ENCODE results near the gene RRP9.
"Not testable (repeated sequence)": the region's sequence is repeated elsewhere in the genome, so short reads cannot be mapped to it uniquely, and the experiment has no call there.

DNA sequence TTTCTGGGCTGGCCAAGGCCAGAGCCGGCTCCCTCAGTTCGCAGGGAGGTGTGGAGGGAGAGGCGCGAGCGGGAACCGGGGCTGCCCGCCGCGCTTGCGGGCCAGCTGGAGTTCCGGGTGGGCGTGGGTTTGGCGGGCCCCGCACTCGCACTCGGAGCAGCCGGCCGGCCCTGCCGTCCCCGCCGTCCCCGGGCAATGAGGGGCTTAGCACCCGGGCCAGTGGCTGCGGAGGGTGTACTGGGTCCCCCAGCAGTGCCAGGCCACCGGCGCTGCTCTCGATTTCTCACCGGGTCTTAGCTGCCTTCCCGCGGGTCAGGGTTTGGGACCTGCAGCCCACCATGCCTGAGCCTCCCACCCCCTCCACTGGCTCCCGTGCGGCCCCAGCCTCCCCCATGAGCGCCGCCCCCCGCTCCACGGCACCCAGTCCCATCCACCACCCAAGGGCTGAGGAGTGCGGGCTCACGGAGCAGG is 48.8 kb upstream of the RRP9 start:
- TF ChIP-seq, protein P1, sequence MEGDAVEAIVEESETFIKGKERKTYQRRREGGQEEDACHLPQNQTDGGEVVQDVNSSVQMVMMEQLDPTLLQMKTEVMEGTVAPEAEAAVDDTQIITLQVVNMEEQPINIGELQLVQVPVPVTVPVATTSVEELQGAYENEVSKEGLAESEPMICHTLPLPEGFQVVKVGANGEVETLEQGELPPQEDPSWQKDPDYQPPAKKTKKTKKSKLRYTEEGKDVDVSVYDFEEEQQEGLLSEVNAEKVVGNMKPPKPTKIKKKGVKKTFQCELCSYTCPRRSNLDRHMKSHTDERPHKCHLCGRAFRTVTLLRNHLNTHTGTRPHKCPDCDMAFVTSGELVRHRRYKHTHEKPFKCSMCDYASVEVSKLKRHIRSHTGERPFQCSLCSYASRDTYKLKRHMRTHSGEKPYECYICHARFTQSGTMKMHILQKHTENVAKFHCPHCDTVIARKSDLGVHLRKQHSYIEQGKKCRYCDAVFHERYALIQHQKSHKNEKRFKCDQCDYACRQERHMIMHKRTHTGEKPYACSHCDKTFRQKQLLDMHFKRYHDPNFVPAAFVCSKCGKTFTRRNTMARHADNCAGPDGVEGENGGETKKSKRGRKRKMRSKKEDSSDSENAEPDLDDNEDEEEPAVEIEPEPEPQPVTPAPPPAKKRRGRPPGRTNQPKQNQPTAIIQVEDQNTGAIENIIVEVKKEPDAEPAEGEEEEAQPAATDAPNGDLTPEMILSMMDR (IDR thresholded peaks at IDR 0.05; ENCODE audit: low read depth, low read length, missing input control): not testable (repeated sequence)
- TF ChIP-seq ZBTB33, REST, HNF4G (IDR thresholded peaks at IDR 0.05): not testable (repeated sequence)
